Ramos (cell line): Measurements from ENCODE around the gene RGL4.
"Not testable (repeated sequence)": the region's sequence is repeated elsewhere in the genome, so short reads cannot be mapped to it uniquely, and the experiment has no call there.

Source experiments
- in situ Hi-C: fragments of 300-500 bp; cut with MboI; formaldehyde crosslinking; loops from one replicate; pipeline ENCODE4 v1.14.3; 2022; ENCODE audit warnings: low sequenced_read_pairs; ENCODE audit not compliant: unreplicated experiment

RGL4 gene

GRCh38 chr22:23676841-23677700 is 13.7 kb upstream of the RGL4 start:
- in situ Hi-C loops: not testable (repeated sequence)

GRCh38 chr22:23677701-23677995 is 13.2 kb upstream of the RGL4 start:
- in situ Hi-C loops: no loop called here

- in situ Hi-C loops: no loop called here
These were observed 12.7 kb upstream of the RGL4 start for GRCh38 chr22:23678133-23678532.

- in situ Hi-C loops: no loop called here
These were observed 9.6 kb upstream of the RGL4 start for GRCh38 chr22:23681026-23681809.

GRCh38 chr22:23682077-23682476 is 8.7 kb upstream of the RGL4 start:
- in situ Hi-C loops: no loop called here

GRCh38 chr22:23682827-23683355 is 7.9 kb upstream of the RGL4 start:
- in situ Hi-C loops: no loop called here

- in situ Hi-C loops: no loop called here
These were observed 7.3 kb upstream of the RGL4 start for GRCh38 chr22:23683545-23683944.

- in situ Hi-C loops: no loop called here
These were observed 6.8 kb upstream of the RGL4 start for GRCh38 chr22:23684026-23684425.

GRCh38 chr22:23684561-23685031 is 6.2 kb upstream of the RGL4 start:
- in situ Hi-C loops: no loop called here

- in situ Hi-C loops: no loop called here
These were observed 5.5 kb upstream of the RGL4 start for GRCh38 chr22:23685205-23685784.

GRCh38 chr22:23686416-23687024 is 4.3 kb upstream of the RGL4 start:
- in situ Hi-C loops: no loop called here

- in situ Hi-C loops: no loop called here
These were observed 2.7 kb upstream of the RGL4 start for GRCh38 chr22:23688121-23688520.

GRCh38 chr22:23688571-23688970 is 2.2 kb upstream of the RGL4 start:
- in situ Hi-C loops: no loop called here

- in situ Hi-C loops: no loop called here
These were observed 1.4 kb upstream of the RGL4 start for GRCh38 chr22:23689414-23689813.

GRCh38 chr22:23691748-23692423 is 1.1 kb downstream of the RGL4 start:
- in situ Hi-C loops: no loop called here

- in situ Hi-C loops: no loop called here
These were observed 1.9 kb downstream of the RGL4 start for GRCh38 chr22:23692598-23693291.

- in situ Hi-C loops: no loop called here
These were observed 3.3 kb downstream of the RGL4 start for GRCh38 chr22:23693979-23694680.

- in situ Hi-C loops: no loop called here
These were observed 4.3 kb downstream of the RGL4 start for GRCh38 chr22:23695141-23695540.
